BLaER1 (cell line): ENCODE results near the gene TGM2.
"Not testable (repeated sequence)": the region's sequence is repeated elsewhere in the genome, so short reads cannot be mapped to it uniquely, and the experiment has no call there.

Source experiments
- H3K27ac ChIP-seq: shearing (Covaris generic); formaldehyde crosslinking; 2 replicates; pipeline ENCODE4 v1.8.1; 2022
- H3K27me3 ChIP-seq: shearing (Covaris generic); formaldehyde crosslinking; 2 replicates; pipeline ENCODE4 v1.8.1; 2022
- H3K36me3 ChIP-seq: shearing (Covaris generic); formaldehyde crosslinking; 2 replicates; pipeline ENCODE4 v1.8.1; 2022
- H3K4me1 ChIP-seq: shearing (Covaris generic); formaldehyde crosslinking; 2 replicates; pipeline ENCODE4 v1.8.1; 2022
- H3K4me2 ChIP-seq: shearing (Covaris generic); formaldehyde crosslinking; 2 replicates; pipeline ENCODE4 v1.8.1; 2022
- H3K4me3 ChIP-seq: shearing (Covaris generic); formaldehyde crosslinking; 2 replicates; pipeline ENCODE4 v1.8.1; 2022
- H3K9ac ChIP-seq: shearing (Covaris generic); formaldehyde crosslinking; 2 replicates; pipeline ENCODE4 v1.8.1; 2022
- H3K9me3 ChIP-seq: shearing (Covaris generic); formaldehyde crosslinking; 2 replicates; pipeline ENCODE4 v1.8.1; 2022
- H4K20me1 ChIP-seq: shearing (Covaris generic); formaldehyde crosslinking; 2 replicates; pipeline ENCODE4 v1.8.1; 2022
- Cebpa-rat ChIP-seq: shearing (Covaris generic); IDR thresholded peaks from 2 replicates; pipeline ENCODE4 v1.8.1; 2022

Gene TGM2

GRCh38 chr20:38111366-38112232 lies 53.5 kb downstream of the TGM2 start:
- Histone ChIP-seq H3K4me2 (peak overlapping the region; percentile 21; the same call in 1 of the 2 replicates), H4K20me1 (no peaks in the 10 kb centered on the region), H3K36me3 (no peaks in the 10 kb centered on the region), H3K9ac (no peak overlapping the region), H3K4me3 (no peak overlapping the region), H3K9me3 (no peaks in the 10 kb centered on the region), H3K27me3 (no peaks in the 10 kb centered on the region), H3K4me1 (peaks cover 9% of the 10 kb centered on the region; the same call in 1 of the 2 replicates), H3K27ac (no peak overlapping the region)
- no peak for TF ChIP-seq Cebpa-rat

GRCh38 chr20:38110525-38111178 lies 54.4 kb downstream of the TGM2 start:
- no peaks in the 10 kb centered on the region for H3K9me3 ChIP-seq
- peaks cover 9% of the 10 kb centered on the region; the same call in 1 of the 2 replicates for H3K4me1 ChIP-seq
- H3K27ac ChIP-seq = no peak overlapping the region
- H3K36me3 ChIP-seq = no peaks in the 10 kb centered on the region
- TF ChIP-seq Cebpa-rat = no peak
- no peaks in the 10 kb centered on the region for H4K20me1 ChIP-seq
- H3K9ac ChIP-seq = no peak overlapping the region
- H3K27me3 ChIP-seq = no peaks in the 10 kb centered on the region
- H3K4me2 ChIP-seq = no peak overlapping the region
- H3K4me3 ChIP-seq = no peak overlapping the region

- Histone ChIP-seq H3K9ac (no peak overlapping the region), H3K9me3 (no peaks in the 10 kb centered on the region), H3K4me3 (no peak overlapping the region), H4K20me1 (no peaks in the 10 kb centered on the region), H3K4me1 (peaks cover 9% of the 10 kb centered on the region; the same call in 1 of the 2 replicates), H3K4me2 (no peak overlapping the region), H3K36me3 (no peaks in the 10 kb centered on the region), H3K27me3 (no peaks in the 10 kb centered on the region), H3K27ac (no peak overlapping the region)
- TF ChIP-seq Cebpa-rat = no peak
Measured at GRCh38 chr20:38109591-38110524, 55.2 kb downstream of the TGM2 start.

- TF ChIP-seq Cebpa-rat = no peak
- no peak overlapping the region for H3K9ac ChIP-seq
- H3K4me3 ChIP-seq = no peak overlapping the region
Measured at GRCh38 chr20:38108986-38109541, 56.0 kb downstream of the TGM2 start.

GRCh38 chr20:38108438-38108985 lies 56.6 kb downstream of the TGM2 start:
- no peaks in the 10 kb centered on the region for H3K27me3 ChIP-seq
- no peak overlapping the region for H3K4me2 ChIP-seq
- no peaks in the 10 kb centered on the region for H4K20me1 ChIP-seq
- H3K27ac ChIP-seq = no peak overlapping the region
- H3K9ac ChIP-seq = no peak overlapping the region
- H3K4me3 ChIP-seq = no peak overlapping the region
- H3K9me3 ChIP-seq = no peaks in the 10 kb centered on the region
- H3K36me3 ChIP-seq = no peaks in the 10 kb centered on the region
- no peak for TF ChIP-seq Cebpa-rat
- peaks cover 9% of the 10 kb centered on the region; the same call in 1 of the 2 replicates for H3K4me1 ChIP-seq

More at GRCh38 chr20:38108986-38109541, 56.0 kb downstream of the TGM2 start:
- no peaks in the 10 kb centered on the region for H3K36me3 ChIP-seq
- H4K20me1 ChIP-seq = no peaks in the 10 kb centered on the region
- H3K4me2 ChIP-seq = no peak overlapping the region
- H3K27ac ChIP-seq = no peak overlapping the region
- peaks cover 9% of the 10 kb centered on the region; the same call in 1 of the 2 replicates for H3K4me1 ChIP-seq
- no peaks in the 10 kb centered on the region for H3K9me3 ChIP-seq
- H3K27me3 ChIP-seq = no peaks in the 10 kb centered on the region

GRCh38 chr20:38107916-38108315 lies 57.2 kb downstream of the TGM2 start:
- H3K9me3 ChIP-seq, H4K20me1 ChIP-seq, H3K4me3 ChIP-seq, H3K4me1 ChIP-seq, H3K9ac ChIP-seq, H3K36me3 ChIP-seq, H3K4me2 ChIP-seq, H3K27me3 ChIP-seq, H3K27ac ChIP-seq: not testable (repeated sequence)

- not testable (repeated sequence) for H3K4me3 ChIP-seq, H3K9ac ChIP-seq, H3K27me3 ChIP-seq, H3K4me2 ChIP-seq, H3K4me1 ChIP-seq, H3K36me3 ChIP-seq, H4K20me1 ChIP-seq, H3K9me3 ChIP-seq, H3K27ac ChIP-seq
Measured at GRCh38 chr20:38107386-38107785, 57.7 kb downstream of the TGM2 start.

- Histone ChIP-seq H4K20me1 (no peaks in the 10 kb centered on the region), H3K36me3 (no peaks in the 10 kb centered on the region), H3K4me3 (no peak overlapping the region), H3K9ac (no peak overlapping the region), H3K4me2 (no peak overlapping the region), H3K9me3 (no peaks in the 10 kb centered on the region), H3K27me3 (no peaks in the 10 kb centered on the region), H3K4me1 (peaks cover 3% of the 10 kb centered on the region; the same call in 1 of the 2 replicates), H3K27ac (no peak overlapping the region)
- TF ChIP-seq Cebpa-rat = no peak
Measured at GRCh38 chr20:38106461-38106860, 58.6 kb downstream of the TGM2 start.

GRCh38 chr20:38104285-38104684 lies 60.8 kb downstream of the TGM2 start:
- TF ChIP-seq Cebpa-rat = no peak
- Histone ChIP-seq H3K4me2 (no peak overlapping the region), H4K20me1 (no peaks in the 10 kb centered on the region), H3K36me3 (no peaks in the 10 kb centered on the region), H3K9ac (no peak overlapping the region), H3K4me3 (no peak overlapping the region), H3K9me3 (0 out of 2 replicates have a peak, but pooled peaks cover 4% of the 10 kb centered on the region), H3K27me3 (no peaks in the 10 kb centered on the region), H3K4me1 (no peaks in the 10 kb centered on the region), H3K27ac (no peak overlapping the region)

GRCh38 chr20:38102206-38102605 lies 62.9 kb downstream of the TGM2 start:
- H3K27ac ChIP-seq, H3K9me3 ChIP-seq, H3K4me2 ChIP-seq, H3K27me3 ChIP-seq, H3K4me3 ChIP-seq, H3K36me3 ChIP-seq, H3K9ac ChIP-seq, H4K20me1 ChIP-seq, H3K4me1 ChIP-seq: not testable (repeated sequence)
